ENCODE measurements around the gene SDF4.

DNA sequence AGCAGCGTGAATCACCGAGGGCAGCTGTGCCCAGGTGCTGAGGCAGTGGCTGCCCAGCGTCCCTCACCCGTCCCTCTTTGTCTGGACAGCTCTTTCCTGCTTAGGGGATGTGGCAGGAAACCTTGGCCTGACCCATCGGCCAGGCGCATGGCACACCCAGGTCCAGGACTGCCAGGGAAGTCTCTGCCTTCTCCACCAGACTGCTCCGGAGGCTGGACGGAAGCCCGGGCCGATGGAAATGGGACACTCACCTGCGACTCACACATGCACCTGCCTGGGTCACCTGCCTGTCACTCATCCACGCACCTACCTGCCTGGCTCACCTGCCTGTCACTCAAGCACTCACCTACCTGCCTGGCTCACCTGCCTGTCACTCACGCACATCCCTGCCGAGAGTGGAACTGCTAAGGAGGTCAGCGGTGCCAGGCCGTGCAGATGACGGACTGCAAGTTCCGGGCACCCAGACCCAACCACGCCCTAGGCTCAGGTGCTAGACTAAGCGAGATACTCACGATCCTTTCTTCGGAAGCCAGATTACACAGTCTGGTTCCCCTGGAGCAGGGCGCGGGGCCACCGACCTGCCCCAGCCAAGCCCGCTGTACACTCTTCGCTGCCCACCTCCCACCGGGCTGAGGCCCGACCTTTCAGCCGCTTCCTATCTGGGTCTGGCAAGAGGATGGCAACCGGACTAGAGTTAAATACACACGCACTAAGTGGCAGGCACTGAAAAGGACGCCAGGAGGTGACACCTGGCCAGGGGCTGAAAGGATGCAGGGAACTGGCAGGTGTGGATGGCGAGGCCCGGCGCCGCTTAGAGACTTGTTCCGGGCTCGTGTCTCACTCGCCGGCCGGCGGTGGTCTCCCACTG lies 40.8 kb upstream of the SDF4 start:
- TF ChIP-seq CTCF (IDR thresholded peaks at IDR 0.05) (no peak), POLR2A (IDR thresholded peaks at IDR 0.05) (no peak)
